ENCODE measurements around the gene PI4K2B. TPM values are rescaled to one million over a fixed set of nuclear protein-coding genes. Genes with fewer than 3 reads are reported as not detected.
"Not testable (repeated sequence)": the region's sequence is repeated elsewhere in the genome, so short reads cannot be mapped to it uniquely, and the experiment has no call there.

PI4K2B gene
- total RNA-seq, 1 donor from 2014 or later: 29.4 TPM

GRCh38 chr4:25313201-25313895 is 79.5 kb downstream of the PI4K2B start:
- intact Hi-C loops (cut with micrococcal nuclease): loop anchor here (2.0 to 10.0 kb wide), 4 partner anchors 53 to 1561 kb away; partner anchors contain the start of gene SEL1L3
- DNase-seq (ENCODE audit: low spot score): no peak
- Mint-ChIP-seq H3K4me1 (ENCODE audit: low read depth) (peaks cover 34% of the 10 kb centered on the region), H3K4me3 (peak overlapping the region; percentile 99), H3K27me3 (ENCODE audit: insufficient read depth) (no peaks in the 10 kb centered on the region), H3K36me3 (ENCODE audit: low read depth) (peaks cover 4% of the 10 kb centered on the region), H3K27ac (peak overlapping the region; percentile 92), H3K9me3 (no peaks in the 10 kb centered on the region)

GRCh38 chr4:25320336-25320735 is 86.5 kb downstream of the PI4K2B start:
- Mint-ChIP-seq H3K4me1 (ENCODE audit: low read depth) (peaks cover 24% of the 10 kb centered on the region), H3K27me3 (ENCODE audit: insufficient read depth) (no peaks in the 10 kb centered on the region), H3K27ac (peak overlapping the region; percentile 76), H3K4me3 (no peak overlapping the region), H3K36me3 (ENCODE audit: low read depth) (peaks cover 9% of the 10 kb centered on the region), H3K9me3 (no peaks in the 10 kb centered on the region)
- intact Hi-C loops (cut with micrococcal nuclease): loop anchor here (2.0 kb wide), 1 partner anchor 160 kb away; the partner anchor contains the start of gene SEPSECS
- no peak for DNase-seq (ENCODE audit: low spot score)

DNA sequence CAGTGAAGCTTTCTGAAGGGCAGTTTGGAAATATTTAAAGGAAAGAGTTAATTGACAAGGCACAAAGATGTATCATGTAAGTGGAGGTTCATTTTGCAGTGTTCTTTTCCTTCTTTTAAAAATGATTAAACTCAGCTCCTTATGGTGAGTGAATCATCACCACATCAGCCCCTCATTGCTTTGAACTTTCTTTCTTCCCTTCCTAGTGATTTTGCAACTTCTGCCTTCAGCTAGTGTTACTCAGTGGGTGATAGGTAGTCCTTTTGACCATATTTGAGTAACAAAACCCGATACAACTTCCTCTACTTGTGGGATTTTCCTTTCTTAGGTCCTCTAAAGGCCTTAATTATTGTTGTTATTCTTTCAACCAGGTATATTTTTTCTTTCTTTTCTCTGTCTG is 86.9 kb downstream of the PI4K2B start:
- no peaks in the 10 kb centered on the region for H3K9me3 Mint-ChIP-seq
- intact Hi-C loops (cut with micrococcal nuclease): loop anchor here (1.0 to 2.0 kb wide), 3 partner anchors 8 to 160 kb away; partner anchors contain the start of genes SEPSECS and ZCCHC4
- no peaks in the 10 kb centered on the region for H3K27me3 Mint-ChIP-seq (ENCODE audit: insufficient read depth)
- H3K4me3 Mint-ChIP-seq: peak overlapping the region; percentile 2
- H3K27ac Mint-ChIP-seq: peak overlapping the region; percentile 76
- DNase-seq (ENCODE audit: low spot score): no peak
- peaks cover 24% of the 10 kb centered on the region for H3K4me1 Mint-ChIP-seq (ENCODE audit: low read depth)
- peaks cover 9% of the 10 kb centered on the region for H3K36me3 Mint-ChIP-seq (ENCODE audit: low read depth)

- Mint-ChIP-seq H3K27ac (no peak overlapping the region), H3K4me3 (no peak overlapping the region), H3K9me3 (no peaks in the 10 kb centered on the region), H3K27me3 (ENCODE audit: insufficient read depth) (no peaks in the 10 kb centered on the region), H3K36me3 (ENCODE audit: low read depth) (peaks cover 9% of the 10 kb centered on the region), H3K4me1 (ENCODE audit: low read depth) (peaks cover 24% of the 10 kb centered on the region)
- no peak for DNase-seq (ENCODE audit: low spot score)
- intact Hi-C loops (cut with micrococcal nuclease): loop anchor here (1.0 to 2.0 kb wide), 3 partner anchors 9 to 161 kb away; partner anchors contain the start of genes SEPSECS and ZCCHC4
Measured at GRCh38 chr4:25321703-25322102, 87.9 kb downstream of the PI4K2B start.

GRCh38 chr4:25328463-25328862 is 94.6 kb downstream of the PI4K2B start:
- intact Hi-C loops (cut with micrococcal nuclease); H3K36me3 Mint-ChIP-seq (ENCODE audit: low read depth); H3K27ac Mint-ChIP-seq; H3K4me3 Mint-ChIP-seq; H3K9me3 Mint-ChIP-seq; H3K27me3 Mint-ChIP-seq (ENCODE audit: insufficient read depth); DNase-seq (ENCODE audit: low spot score): not testable (repeated sequence)
- peaks cover 19% of the 10 kb centered on the region for H3K4me1 Mint-ChIP-seq (ENCODE audit: low read depth)

Other genes with a start within 250 kb of the PI4K2B start
- not detected in 2 replicates for gene LGI2, start 203.1 kb upstream of the PI4K2B start, total RNA-seq
- 13.4 and 15.3 TPM in 2 replicates for gene SEPSECS, start 73.6 kb upstream of the PI4K2B start, total RNA-seq
- 13.5 and 15.3 TPM in 2 replicates for gene ZCCHC4, start 78.7 kb downstream of the PI4K2B start, total RNA-seq
- gene ANAPC4, start 143.2 kb downstream of the PI4K2B start, total RNA-seq: 36.0 and 39.9 TPM in 2 replicates

All from activated T-helper 1 cell treated with anti-CD3 and anti-CD28 coated beads, Interleukin-12 subunit alpha, Interleukin-12 subunit beta, Interleukin-2, Interleukin-4 antibody, amounts not matched to agents 30 ng/mL and 10 ng/mL and 1 ng/mL, durations not matched to agents 14 hours and 24 hours and 36 hours (primary cell).